ENCODE data around the gene TRPV3. TPM values are rescaled to one million over a fixed set of nuclear protein-coding genes. Genes with fewer than 3 reads are reported as not detected.

Gene TRPV3
- total RNA-seq, 1 donor from 2014 or later: 5.7 TPM

DNA sequence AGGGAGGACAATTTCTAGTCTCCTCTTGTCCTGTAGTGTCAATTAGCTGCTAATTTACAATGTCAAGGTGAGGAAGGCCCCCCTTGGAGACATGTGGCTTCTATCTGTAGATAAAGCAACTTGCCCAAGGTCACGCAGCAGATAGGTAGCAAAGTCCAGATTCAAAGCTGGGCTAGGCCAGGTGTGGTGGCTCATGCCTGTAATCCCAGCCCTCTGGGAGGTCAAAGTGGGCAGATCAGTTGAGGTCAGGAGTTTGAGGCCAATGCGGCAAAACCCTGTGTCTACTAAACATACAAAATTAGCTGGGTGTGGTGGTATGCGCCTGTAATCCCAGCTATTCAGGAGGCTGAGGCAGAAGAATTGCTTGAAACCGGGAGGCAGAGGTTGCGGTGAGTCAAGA lies 11.1 kb downstream of the TRPV3 start:
- DNase-seq (ENCODE audit: low spot score): no peak

DNA sequence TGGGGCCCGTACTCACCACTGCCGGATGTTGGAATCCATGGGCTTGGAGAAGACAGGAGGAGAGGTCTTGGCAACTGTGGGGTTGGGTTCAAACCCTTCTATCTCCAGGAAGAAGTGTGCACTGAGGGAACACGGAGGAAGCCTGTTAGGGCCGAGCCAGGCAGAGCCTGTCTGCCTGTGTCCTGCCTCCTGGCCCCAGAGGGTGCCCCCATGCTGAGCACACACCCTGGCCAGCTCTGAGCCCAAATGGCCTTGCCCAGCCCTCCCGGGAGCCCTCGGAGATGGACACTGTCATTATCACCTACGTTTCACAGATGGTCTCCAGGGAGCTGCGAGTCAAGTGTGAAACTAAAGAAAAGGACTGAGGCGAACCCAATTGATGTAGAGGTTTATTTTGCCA lies 12.5 kb downstream of the TRPV3 start:
- DNase-seq (ENCODE audit: low spot score): no peak

DNA sequence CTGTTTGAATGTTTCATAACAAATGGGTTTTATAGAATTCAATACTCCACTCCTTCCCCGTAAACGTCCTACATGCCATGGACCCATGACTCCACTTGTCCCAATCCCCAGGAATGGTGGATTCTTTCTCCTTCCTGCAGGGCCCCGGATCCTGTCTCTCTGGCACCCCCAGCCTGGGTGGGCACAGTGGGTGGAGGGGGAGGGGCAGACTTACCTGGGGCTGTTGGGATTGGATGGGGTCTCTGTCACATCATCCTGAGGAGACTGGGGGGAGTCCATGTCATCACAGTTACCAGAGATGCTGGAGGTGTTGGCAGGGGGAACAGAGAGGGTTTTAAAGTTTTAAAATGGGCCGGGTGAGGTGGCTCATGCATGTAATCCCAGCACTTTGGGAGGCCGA lies 13.2 kb downstream of the TRPV3 start:
- no peak for DNase-seq (ENCODE audit: low spot score)

DNA sequence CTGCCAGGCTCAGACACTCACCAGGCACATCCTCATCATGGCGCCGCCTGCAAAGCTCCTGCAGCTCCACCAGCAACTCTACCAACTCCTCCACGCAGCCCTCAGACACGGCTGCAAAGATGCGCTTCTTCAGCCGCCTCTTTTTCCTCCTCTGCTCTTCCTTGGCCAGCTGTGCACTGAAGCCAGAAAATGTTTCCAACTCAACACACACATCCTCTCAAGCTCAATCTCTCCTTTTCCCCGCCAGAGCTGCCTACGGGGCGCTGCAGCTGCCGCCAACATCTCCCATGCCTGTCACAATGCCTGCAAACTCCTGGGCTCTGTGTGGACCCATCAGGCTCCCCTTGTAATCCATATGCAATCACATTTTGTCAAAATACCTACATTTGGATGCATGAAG lies 14.2 kb downstream of the TRPV3 start:
- DNase-seq (ENCODE audit: low spot score): no peak

DNA sequence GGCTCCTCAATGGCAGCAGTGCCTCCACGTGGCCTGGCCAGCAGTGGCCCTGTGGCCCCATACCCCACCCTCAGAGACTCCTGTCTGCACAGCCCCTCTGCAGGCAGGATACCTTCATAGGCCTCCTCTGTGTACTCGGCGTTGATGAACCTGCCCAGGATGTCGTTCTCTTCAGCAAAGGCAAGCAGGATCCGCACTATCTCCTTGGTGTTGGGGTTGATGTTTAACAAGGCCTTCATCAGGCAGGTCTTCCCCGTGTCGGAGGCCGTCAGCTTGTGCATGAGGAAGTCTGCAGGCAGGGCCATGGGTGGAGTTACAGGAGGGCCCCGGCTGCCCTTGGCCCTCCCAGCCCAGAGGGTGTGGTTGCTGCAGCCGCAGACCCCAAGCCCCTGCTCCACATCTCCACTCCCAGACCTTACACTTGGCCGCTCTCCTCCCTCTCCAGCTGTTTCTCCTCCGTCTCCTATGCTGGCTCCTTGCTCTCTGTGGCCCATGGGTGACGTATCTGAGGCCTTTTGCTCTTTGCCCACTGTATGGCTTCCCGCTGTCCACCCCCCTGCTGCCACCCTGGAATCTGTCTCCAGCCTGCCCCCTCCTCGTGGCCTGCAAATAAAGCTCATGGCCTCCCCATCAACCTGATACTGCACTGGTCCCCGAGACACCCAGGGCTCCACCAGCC lies 15.1 kb downstream of the TRPV3 start:
- DNase-seq (ENCODE audit: low spot score): no peak

DNA sequence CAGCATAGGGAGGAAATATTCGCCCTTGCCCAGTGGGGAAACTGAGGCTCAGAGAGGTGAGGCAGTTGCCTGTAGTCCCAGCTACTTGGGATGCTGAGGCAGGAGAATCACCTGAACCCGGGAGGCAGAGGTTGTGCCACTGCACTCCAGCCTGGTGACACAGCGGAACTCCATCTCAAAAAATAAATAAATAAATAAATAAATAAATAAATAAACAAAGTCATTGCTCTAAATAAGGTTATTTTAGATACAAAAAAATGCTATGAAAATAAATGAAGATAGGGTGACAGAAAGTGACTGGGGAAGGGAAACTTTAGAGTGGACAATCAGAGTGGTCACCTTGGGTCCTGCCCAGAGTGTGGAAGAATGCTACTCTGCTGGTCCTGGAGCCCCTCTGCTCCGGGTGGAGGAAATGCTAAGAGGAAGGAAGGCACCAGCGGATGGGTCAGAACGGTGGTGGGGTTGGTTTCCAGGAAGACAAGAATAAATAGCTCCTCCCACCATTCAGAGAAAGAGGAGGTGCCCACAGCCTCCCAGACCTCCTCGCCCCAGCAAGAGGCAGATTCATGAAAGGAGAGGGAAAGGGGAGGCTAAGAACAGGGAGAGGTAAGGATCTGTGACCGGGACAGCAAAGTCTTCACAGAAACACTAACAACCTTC lies 17.6 kb downstream of the TRPV3 start:
- no peak for DNase-seq (ENCODE audit: low spot score)

DNA sequence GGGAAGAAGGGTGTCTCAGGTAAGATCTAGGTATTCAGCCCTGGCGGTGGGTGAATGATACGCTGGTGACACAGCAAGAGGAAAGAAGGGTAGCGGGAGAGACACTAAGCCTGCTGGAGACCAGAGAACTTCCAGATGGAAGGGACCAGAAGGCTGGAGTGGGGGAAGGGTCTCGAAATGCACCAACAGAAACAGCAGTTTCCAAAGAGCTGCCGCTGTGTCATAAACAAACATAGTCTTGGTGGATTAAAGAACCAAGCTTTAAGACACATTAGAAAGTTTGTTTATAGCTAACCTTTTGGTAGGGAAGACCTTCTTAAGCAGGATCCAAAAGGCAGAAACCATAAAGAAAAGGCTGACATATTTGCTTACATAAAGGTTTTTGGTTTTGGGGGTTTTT lies 20.9 kb downstream of the TRPV3 start:
- DNase-seq (ENCODE audit: low spot score): no peak

DNA sequence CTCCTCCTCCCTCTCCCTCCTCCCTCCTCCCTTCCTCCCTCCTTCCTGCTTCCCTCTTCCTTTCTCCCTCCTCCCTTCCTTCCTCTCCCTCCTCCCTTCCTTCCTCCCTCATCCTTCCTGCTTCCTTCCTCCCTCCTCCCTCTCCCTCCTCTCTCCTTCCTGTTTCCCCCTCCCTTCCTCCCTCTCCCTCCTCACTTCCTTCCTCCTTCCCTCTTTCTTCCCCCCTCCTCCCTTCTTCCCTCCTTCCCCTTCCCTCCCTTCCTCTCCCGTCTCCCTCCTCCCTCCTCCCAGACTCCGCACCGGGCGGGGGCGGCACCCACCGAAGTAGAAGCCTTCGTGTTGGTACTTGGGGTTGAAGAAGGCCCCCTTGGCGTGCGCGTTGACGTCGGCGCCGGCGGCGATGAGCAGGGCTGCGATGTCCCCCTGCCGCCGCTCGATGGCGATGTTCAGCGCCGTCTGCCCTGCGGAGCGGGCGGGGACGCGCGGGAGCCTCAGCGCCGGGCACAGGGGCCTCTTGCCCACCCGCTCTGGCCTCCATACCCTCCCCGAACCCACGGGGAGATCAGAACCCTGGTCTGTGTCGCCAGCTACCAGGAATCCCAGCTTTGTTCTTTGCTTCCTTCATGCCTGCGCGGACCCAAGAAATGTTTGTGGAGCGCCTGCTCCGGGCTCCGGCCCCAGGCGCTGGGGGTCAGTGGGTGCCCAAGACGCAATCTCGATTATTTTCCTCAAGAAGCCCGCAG lies 22.2 kb downstream of the TRPV3 start:
- DNase-seq (ENCODE audit: low spot score): peak; percentile 45

DNA sequence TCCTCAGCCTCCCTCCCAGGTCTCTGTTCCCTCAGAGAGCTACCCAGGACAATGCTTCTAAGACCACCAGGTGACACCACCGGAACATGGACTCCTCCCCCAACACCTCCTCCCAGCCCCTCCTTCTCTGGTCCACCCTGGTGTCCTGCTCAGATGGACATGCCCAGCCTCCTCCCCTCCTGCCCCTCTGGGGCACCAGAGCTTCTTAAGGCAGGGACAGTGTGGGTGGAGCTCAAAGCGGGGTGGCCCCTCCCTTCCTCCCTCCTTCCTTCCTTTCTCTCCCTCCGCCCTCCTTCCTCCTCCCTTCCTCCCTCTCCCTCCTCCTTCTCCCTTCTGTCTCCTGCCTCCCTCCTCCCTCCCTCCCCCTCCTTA lies 22.7 kb downstream of the TRPV3 start:
- no peak for DNase-seq (ENCODE audit: low spot score)

DNA sequence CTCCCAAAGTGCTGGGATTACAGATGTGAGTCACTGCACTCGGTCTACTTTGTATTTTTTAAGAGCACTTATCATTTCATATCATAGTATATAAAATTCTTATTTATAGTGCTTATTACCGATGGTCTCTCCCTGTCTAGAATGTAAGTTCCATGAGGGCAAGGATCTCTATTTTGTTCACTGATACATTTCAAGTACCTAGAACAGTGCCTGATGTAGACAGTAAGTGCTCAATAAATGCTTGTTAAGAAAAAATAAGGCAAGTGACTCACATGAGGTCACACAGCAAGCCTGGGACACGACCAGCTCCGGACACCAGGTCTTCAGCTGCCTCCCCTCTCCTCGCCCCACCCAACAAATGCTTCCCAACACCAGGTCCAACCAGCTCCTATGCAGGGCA lies 23.9 kb downstream of the TRPV3 start:
- no peak for DNase-seq (ENCODE audit: low spot score)

DNA sequence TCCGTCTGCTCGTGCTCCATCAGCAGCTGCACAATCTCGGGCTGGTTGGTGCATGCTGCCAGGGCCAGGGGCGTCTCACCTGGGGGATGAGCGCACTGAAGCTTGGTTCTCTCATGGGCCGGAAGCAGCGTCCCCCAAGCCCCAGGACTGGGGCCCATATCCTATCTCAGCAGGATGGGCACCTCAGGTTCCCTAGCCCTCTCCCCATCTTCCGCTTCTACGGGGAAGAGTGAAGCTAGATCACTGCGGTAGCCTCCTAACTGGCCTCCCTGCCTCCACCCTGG lies 24.8 kb downstream of the TRPV3 start:
- no peak for DNase-seq (ENCODE audit: low spot score)

DNA sequence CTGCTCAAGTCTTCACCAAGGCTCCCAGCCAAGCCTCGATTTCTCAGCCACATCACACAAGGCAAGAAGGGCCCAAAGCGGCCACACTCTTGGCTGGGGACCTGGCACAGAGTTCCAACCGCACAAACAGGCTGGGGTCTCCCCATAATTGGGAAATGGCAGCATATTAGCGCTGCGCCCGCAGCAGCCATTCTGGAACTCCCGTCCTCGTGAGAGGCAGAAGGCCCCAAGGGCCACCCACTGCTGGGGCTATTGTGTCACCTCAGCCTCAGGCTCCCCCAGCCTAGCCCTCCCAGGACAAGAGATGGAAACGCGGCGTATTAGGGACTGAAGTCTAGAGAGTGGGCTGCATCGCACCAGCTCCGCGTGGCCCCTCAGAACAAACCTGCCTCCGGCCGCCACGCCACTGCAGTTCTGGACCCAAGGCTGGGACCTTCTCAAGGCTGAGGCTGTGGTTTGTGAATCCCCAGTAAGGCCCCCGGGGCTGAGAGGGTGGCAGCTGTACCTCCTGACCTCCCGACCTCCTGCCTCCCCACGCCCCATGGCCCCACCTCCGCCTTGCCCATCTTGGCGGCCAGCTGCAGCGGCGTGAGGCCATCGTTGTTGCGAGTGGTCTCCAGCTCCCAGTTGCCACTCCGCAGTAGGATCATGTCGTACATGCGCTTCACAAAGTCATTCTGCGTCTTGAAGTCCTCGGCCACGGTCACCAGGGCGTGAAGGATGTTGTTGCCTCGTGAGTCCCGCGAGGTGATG lies 25.3 kb downstream of the TRPV3 start:
- DNase-seq (ENCODE audit: low spot score): no peak

DNA sequence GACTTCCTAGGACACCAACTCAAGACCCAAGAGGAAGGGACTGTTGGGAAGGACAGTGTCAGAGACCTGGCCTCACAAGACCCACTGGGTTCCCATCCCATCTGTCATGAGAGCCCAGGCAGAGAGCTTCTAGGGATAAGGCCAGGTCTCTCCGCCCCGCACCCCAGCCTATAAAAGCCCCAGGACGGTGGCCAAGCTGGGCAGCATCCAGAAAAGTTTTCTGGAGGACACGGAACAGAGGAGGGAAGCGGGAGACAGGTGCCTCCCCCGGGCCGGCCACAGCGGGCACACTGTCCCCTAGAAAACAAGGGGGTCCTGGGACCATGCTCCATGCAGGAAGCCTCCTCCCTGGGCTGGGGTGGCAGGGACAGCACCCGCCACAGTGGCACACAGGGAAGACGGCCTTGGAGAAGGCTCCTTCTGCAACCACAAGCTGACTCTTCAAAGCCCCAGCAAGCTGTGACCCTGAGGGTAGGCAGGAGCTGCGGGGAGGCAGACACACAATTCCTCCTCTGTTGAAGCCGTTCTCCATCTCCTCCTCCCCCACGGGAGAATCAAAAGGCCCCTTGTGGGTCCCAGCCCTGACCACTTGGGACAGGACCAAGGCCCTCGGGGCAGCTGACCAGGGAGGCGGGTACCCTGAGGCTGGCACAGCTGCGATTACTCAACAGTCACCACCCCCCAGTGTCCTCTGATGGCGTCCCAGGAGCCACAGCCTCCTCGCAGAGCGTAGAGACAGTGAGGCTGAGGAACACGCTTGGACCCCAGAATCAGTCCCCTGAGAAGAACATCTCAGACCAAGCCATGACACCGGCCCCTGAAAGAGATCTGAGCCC lies 26.1 kb downstream of the TRPV3 start:
- DNase-seq (ENCODE audit: low spot score): no peak

DNA sequence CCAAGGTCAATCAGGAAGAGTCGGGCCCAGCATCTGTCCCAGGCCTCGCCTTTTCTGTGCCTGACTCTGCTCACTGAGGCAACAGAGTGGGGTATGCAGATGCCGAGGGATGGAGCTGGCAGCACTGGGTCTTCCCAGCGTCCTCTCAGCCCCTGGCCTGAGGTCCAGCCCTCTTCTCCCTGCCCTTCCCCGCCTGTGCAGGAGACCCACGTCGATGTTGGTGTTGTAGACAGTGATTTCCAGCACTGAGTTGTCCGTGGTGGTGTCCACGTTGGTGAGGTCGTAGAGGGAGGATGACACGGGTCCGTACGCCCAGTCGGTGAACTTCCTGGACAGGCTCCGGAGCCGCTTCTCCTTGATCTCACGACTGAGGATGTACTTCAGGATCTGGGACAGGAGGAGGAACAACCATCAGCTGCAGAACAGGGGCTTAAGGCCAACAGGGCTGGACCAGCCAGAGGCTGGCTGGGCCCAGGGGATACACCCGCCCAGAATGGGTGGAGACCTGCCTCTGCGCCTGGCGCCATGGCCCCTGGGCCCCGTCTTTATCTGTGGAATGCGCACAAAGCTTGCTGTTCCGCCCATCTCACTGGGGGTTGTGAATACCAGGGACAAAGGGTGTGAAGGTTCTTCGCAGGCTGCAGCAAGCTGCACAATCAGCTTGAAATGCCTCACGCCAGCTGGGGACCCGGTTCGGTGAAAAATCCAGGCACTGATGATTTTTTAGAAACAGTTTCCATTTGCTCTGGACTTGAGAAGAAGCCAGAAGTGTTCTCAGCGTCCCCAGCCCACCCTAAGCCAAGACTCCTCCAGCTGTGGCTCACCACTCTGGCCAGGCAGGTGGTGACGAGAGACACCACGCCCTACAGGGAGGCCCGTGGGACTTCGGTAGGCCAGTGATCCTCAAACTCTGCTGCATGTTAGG lies 27.5 kb downstream of the TRPV3 start:
- peak; percentile 80 for DNase-seq (ENCODE audit: low spot score)

DNA sequence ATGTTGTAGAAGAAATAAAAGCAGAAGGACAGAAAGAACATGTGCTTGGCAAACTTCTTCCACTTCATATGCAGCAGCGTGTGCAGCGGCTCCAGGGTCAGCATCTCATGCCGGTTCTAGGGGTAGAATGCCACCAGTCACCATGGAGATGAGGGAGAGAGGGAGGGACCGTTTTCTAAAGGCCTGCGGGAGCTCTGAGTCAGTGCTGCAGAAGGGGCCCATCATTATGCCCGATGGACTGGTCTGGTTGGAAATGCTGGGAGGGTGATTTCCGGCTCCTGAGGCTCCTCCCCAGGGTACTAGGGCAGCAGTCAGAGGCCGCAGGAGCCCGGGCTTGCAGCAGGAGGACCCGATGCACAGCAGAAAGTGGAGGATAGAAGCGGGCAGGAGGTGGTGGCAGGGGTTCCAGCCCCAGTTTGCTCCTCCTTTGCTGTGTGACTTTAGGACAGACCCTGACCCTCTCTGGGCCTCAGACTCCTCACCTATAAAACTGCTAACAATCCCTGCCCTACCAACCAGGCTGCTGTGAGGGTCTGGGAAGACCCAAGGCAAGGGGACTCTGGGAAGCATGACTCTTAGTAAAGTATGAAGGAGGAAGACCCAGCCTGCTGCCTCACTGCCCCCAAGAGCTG lies 28.6 kb downstream of the TRPV3 start:
- DNase-seq (ENCODE audit: low spot score): no peak

DNA sequence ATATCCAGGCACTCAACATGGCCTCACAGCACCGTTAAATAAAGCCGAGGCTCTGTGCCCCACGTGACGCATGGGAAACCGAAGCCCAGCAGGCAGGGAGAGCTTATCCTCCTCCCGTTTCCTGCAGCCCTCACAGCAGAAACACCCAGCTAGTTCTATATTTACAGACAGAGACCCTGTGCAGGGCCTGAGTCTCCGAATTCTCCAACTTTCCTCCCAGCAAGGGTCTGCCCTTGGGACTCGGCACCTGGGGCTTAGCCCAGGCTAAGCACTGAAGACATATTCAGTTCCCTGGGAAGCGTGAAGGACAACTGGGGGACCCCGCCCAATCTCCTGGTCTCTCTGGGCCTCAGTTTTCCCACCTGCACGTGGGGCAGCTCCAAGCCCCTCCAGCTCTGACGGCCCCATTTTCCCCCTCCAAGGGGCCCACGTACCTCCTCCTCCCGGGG lies 29.2 kb downstream of the TRPV3 start:
- no peak for DNase-seq (ENCODE audit: low spot score)

DNA sequence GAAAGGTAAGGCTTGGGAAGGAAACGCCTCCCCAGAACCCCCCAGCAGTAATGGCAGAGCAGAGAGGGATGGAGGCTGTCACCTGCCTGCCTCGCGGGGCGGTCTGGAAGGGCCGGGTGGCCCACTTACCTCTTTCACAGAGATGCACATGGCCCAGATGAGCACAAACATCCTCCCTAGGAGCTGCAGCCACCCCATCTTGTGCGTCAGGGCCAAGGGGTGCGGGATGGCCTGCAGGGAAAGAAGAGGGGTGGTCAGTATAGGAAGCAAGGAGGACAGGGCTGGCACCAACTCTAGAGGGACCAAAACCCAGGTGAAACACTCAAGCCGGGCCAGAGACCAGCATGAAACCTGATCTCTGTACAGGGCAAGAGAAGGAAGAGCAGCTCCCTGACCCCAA lies 29.7 kb downstream of the TRPV3 start:
- no peak for DNase-seq (ENCODE audit: low spot score)

DNA sequence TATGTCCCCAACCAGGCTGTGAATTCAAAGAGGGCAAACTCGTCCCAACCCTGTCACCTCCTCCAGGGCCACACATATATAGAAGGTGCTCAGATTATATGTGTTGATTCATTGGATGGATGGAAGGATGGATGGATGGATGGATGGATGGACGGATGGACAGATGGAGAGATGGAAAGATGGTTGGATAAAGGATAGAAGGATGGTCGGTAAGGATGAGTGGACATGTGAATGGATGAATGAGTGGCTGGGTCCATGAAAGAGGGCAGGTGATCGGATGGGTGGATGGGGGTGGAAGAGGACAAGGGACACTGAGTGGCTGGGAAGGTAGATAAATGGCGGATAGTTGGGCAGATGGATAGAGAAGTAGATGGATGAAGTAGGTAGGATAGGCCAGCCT lies 30.1 kb downstream of the TRPV3 start:
- no peak for DNase-seq (ENCODE audit: low spot score)

DNA sequence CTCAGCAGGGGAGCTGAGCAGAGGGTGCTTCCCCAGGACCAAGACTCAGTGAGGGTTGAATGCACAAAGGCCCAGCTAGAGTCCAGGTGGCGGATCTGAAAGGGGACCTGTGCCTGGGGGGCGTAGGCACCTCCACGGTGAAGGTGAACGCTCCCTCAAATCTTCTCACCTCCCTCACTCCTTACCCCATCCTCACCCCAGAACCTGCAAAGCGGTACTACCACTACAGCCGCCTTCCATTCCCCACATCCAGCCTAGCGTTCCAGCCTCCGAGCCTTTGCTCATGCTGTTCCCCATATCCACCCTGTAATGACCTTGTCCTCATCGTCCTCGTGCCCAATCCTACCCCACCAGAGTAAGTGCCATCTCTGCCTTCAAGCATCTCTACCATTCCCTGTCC lies 30.6 kb downstream of the TRPV3 start:
- no peak for DNase-seq (ENCODE audit: low spot score)

DNA sequence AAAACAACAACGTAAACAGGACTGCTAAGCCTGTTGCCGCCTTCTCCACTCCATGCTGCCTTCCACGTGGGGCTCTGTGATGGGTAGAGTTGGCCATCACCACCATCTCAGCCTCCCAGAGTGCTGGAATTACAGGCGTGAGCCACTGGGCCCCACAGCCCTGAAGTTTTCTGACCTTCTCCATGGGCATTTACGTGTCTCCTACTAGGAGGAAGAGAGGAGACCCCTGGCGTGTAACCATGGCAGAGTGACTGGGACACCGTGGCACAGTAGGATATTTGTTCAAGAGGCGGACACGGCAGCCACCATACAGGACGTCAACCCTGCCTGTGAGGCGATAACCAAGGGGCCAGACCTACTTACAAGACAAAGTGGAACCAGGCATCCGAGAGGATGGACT lies 31.1 kb downstream of the TRPV3 start:
- DNase-seq (ENCODE audit: low spot score): no peak

Data from mucosa of gallbladder (tissue), 1 donor.